GM12878 (cell line): ENCODE measurements around the gene GALNTL6. TPM values are rescaled to one million over a fixed set of nuclear protein-coding genes. Genes with fewer than 3 reads are reported as not detected.

Experiments
- ATAC-seq: fragments of 200-7000 bp; cut with Tn5 transposase; 3 replicates; pipeline ENCODE4 v1.9.1; 2020; ENCODE audit warnings: mild to moderate bottlenecking, moderate library complexity
- BruUV-seq: library from RNA; stranded (reverse); fragments of 400-500 nt; replicated peaks from 2 replicates; lab custom pipeline; 2021; lab: Mats Ljungman, UMichigan
- CTCF ChIA-PET: fragments of 300-600 bp; sonication (Branson Sonifier 250); formaldehyde crosslinking; extraction: SDS; loops from one replicate; lab custom pipeline; 2021; ENCODE audit warnings: inconsistent platforms; lab: Yijun Ruan, JAX
- POLR2A ChIA-PET: fragments of 350-600 bp; formaldehyde crosslinking; extraction: SDS; loops from one replicate; lab custom pipeline; 2021; ENCODE audit warnings: inconsistent platforms; lab: Charles Lee
- RAD21 ChIA-PET: fragments of 300-600 bp; sonication (Branson Sonifier 250); formaldehyde crosslinking; loops from one replicate; lab custom pipeline; 2023; ENCODE audit warnings: antibody characterized with exemption; ENCODE audit not compliant: unreplicated experiment; lab: Charles Lee
- SMC1A ChIA-PET: fragments of 300-600 bp; sonication (Branson Sonifier 250); formaldehyde crosslinking; loops from one replicate; lab custom pipeline; 2023; ENCODE audit not compliant: unreplicated experiment, uncharacterized antibody; lab: Charles Lee
- DNase-seq: peaks from one replicate; pipeline ENCODE4 v3.0.0-alpha.2; 2011; ENCODE audit warnings: low read depth, low spot score
- FAIRE-seq: peaks from 3 replicates; lab custom pipeline; 2011; peaks lifted over from hg19 to GRCh38; lab: Jason Lieb, UNC
- H2AFZ ChIP-seq: 2 replicates; pipeline ENCODE4 v1.6.0; 2011; ENCODE audit warnings: low read depth, low read length, control low read depth; ENCODE audit not compliant: control insufficient read depth
- H3K27ac ChIP-seq: 2 replicates; pipeline ENCODE4 v1.5.1; 2011; ENCODE audit warnings: control low read depth; ENCODE audit not compliant: control insufficient read depth, insufficient read depth
- H3K27me3 ChIP-seq, 2 experiments: replicated peaks in 1 of 2; 2 replicates each; pipeline versions ENCODE4 v1.6.0 to v1.6.1; 2011; ENCODE audit warnings: low read length in 1 of 2; ENCODE audit not compliant: control insufficient read depth in 2 of 2, insufficient read depth in 2 of 2
- H3K36me3 ChIP-seq, 2 experiments: 2 replicates each; pipeline ENCODE4 v1.5.1; 2011; ENCODE audit warnings: low read length in 1 of 2; ENCODE audit not compliant: control insufficient read depth in 2 of 2, insufficient read depth in 2 of 2
- H3K4me1 ChIP-seq: 2 replicates; pipeline ENCODE4 v1.6.1; 2011; ENCODE audit warnings: mild to moderate bottlenecking, low read length, moderate library complexity, mixed read lengths; ENCODE audit not compliant: control insufficient read depth, insufficient read depth
- H3K4me2 ChIP-seq: 2 replicates; pipeline ENCODE4 v1.6.0; 2011; ENCODE audit warnings: control low read depth; ENCODE audit not compliant: control insufficient read depth, insufficient read depth
- H3K4me3 ChIP-seq: fragments of 200-600 bp; sonication (generic); 2 replicates; pipeline ENCODE4 v1.5.1; 2016
- H3K79me2 ChIP-seq: 2 replicates; pipeline ENCODE4 v1.6.0; 2011; ENCODE audit warnings: low read length; ENCODE audit not compliant: control insufficient read depth, insufficient read depth
- H3K9ac ChIP-seq: 2 replicates; pipeline ENCODE4 v1.8.0; 2011; ENCODE audit warnings: low read length, control low read depth, mixed read lengths; ENCODE audit not compliant: control insufficient read depth, insufficient read depth
- H3K9me3 ChIP-seq: replicated peaks from 3 replicates; pipeline ENCODE4 v1.5.1; 2011; ENCODE audit warnings: mild to moderate bottlenecking, low read length; ENCODE audit not compliant: control insufficient read depth, insufficient read depth
- H4K20me1 ChIP-seq: 2 replicates; pipeline ENCODE4 v1.6.0; 2011; ENCODE audit not compliant: control insufficient read depth, insufficient read depth
- BCLAF1 ChIP-seq: fragments of 450-650 bp; IDR thresholded peaks from 2 replicates; pipeline ENCODE4 v1.6.1; 2017; ENCODE audit warnings: antibody characterized with exemption, mild to moderate bottlenecking, moderate library complexity
- BHLHE40 ChIP-seq, 2 experiments: fragments of 450-650 bp in 1 of 2; IDR thresholded peaks; 2 replicates each; pipeline ENCODE4 v1.6.1; 2011 to 2017; ENCODE audit warnings: low read depth in 2 of 2, borderline replicate concordance in 1 of 2, improper control_type of control experiment in 1 of 2, low read length in 1 of 2, mild to moderate bottlenecking in 1 of 2
- CEBPB ChIP-seq, 2 experiments: fragments of 150-350 bp in 1 of 2; IDR thresholded peaks; 2 replicates each; pipeline ENCODE4 v1.6.1; 2012 to 2014; ENCODE audit warnings: low read depth in 2 of 2, low read length in 2 of 2, borderline replicate concordance in 1 of 2, inconsistent platforms in 1 of 2
- CHD1 ChIP-seq: IDR thresholded peaks from 2 replicates; pipeline ENCODE4 v1.6.1; 2012; ENCODE audit warnings: low read depth, low read length, improper control_type of control experiment
- CHD4 ChIP-seq: fragments of 200-600 bp; sonication (generic); IDR thresholded peaks from 2 replicates; pipeline ENCODE4 v1.6.1; 2016; ENCODE audit warnings: mild to moderate bottlenecking
- EED ChIP-seq: sonication (generic); IDR thresholded peaks from 2 replicates; pipeline ENCODE4 v1.6.1; 2016; ENCODE audit warnings: antibody characterized with exemption, low read depth
- EZH2 ChIP-seq: IDR thresholded peaks from 2 replicates; pipeline ENCODE4 v1.6.1; 2012; ENCODE audit warnings: low read depth, mild to moderate bottlenecking, control low read depth, inconsistent platforms, low read length, borderline replicate concordance; ENCODE audit not compliant: control insufficient read depth
- HDAC6 ChIP-seq: fragments of 200-600 bp; sonication (generic); IDR thresholded peaks from one replicate; pipeline ENCODE4 v1.8.0; 2017; ENCODE audit warnings: antibody characterized with exemption; ENCODE audit not compliant: unreplicated experiment
- NR2C1 ChIP-seq: fragments of 450-650 bp; IDR thresholded peaks from 2 replicates; pipeline ENCODE4 v1.6.1; 2017; ENCODE audit warnings: antibody characterized with exemption, mild to moderate bottlenecking, moderate library complexity
- RAD51 ChIP-seq: fragments of 450-650 bp; IDR thresholded peaks from 2 replicates; pipeline ENCODE4 v1.6.1; 2016; ENCODE audit warnings: moderate library complexity, mild to moderate bottlenecking, inconsistent platforms
- RBBP5 ChIP-seq: fragments of 200-600 bp; sonication (generic); conservative IDR thresholded peaks from 2 replicates; pipeline ENCODE4 v1.6.1; 2016
- RELA ChIP-seq: fragments of 450-650 bp; IDR thresholded peaks from 2 replicates; pipeline ENCODE4 v1.8.0; 2014; ENCODE audit warnings: borderline replicate concordance; ENCODE audit not compliant: partially characterized antibody
- SMARCA5 ChIP-seq: fragments of 450-650 bp; IDR thresholded peaks from 2 replicates; pipeline ENCODE4 v1.6.1; 2017; ENCODE audit warnings: mild to moderate bottlenecking
- SUZ12 ChIP-seq: fragments of 200-600 bp; sonication (generic); IDR thresholded peaks from one replicate; pipeline ENCODE4 v1.6.1; 2018; ENCODE audit warnings: antibody characterized with exemption, mild to moderate bottlenecking; ENCODE audit not compliant: unreplicated experiment
- TCF7 ChIP-seq: IDR thresholded peaks from 2 replicates; pipeline ENCODE4 v1.6.1; 2014; ENCODE audit warnings: antibody characterized with exemption, borderline replicate concordance
- WRNIP1 ChIP-seq: IDR thresholded peaks from 2 replicates; pipeline ENCODE4 v1.6.1; 2011; ENCODE audit warnings: low read depth, low read length, improper control_type of control experiment, borderline replicate concordance
- ZBED1 ChIP-seq: IDR thresholded peaks from 2 replicates; pipeline ENCODE4 v1.6.1; 2016; ENCODE audit warnings: borderline replicate concordance
- ZBTB4 ChIP-seq: fragments of 450-650 bp; formaldehyde crosslinking; IDR thresholded peaks from 2 replicates; pipeline ENCODE4 v1.4.0; 2022; ENCODE audit warnings: mild to moderate bottlenecking, moderate library complexity
- ZZZ3 ChIP-seq: IDR thresholded peaks from 2 replicates; pipeline ENCODE4 v1.6.1; 2011; ENCODE audit warnings: low read depth; ENCODE audit not compliant: control insufficient read depth, insufficient read length
- WGBS: methylation state at CpG from one replicate; pipeline ENCODE4 v1.1.6; 2016; ENCODE audit warnings: low lambda C conversion rate; ENCODE audit not compliant: insufficient replicate concordance, insufficient coverage; ENCODE audit errors: missing lambda C conversion rate; 5-methylcytosine and 5-hydroxymethylcytosine counted together
- in situ Hi-C: fragments of 300-500 bp; cut with MboI; formaldehyde crosslinking; loops from 9 replicates; pipeline ENCODE4 v1.14.3; 2018; ENCODE audit warnings: mixed read lengths
- intact Hi-C: fragments of 100-400 bp; cut with micrococcal nuclease; formaldehyde crosslinking; loops from one replicate; pipeline ENCODE4 v1.14.2; 2022; ENCODE audit not compliant: unreplicated experiment
- polyA plus RNA-seq, 11 experiments: library from polyadenylated mRNA; depleted of rRNA in 4 of 11; unstranded in 6 of 11; stranded (reverse) in 5 of 11; fragments of >200 nt; fragmentation: Nextera tagmentation in 4 of 11; fragmentation: Illumina TruSeq in 1 of 11; extraction: Ambion mirVana in 4 of 11; extraction: Trizol in 1 of 11; gene quantifications; 1 replicate in 1 of 11; 2 replicates in 10 of 11; pipeline versions ENCODE4 v1.2.1 to v1.2.3, GENCODE V29; 2011 to 2016; ENCODE audit warnings: inconsistent platforms in 2 of 11, missing spikeins in 2 of 11, low read depth in 1 of 11
- total RNA-seq, 4 experiments: library from RNA; depleted of rRNA in 3 of 4; stranded (reverse); fragments of >200 nt in 3 of 4; fragmentation: Illumina TruSeq in 1 of 4; extraction: Trizol in 1 of 4; gene quantifications; 2 replicates each; pipeline versions ENCODE4 v1.2.1 to v1.2.3, GENCODE V29; 2013 to 2021
- TF ChIP-seq, protein P1 (sequence below): IDR thresholded peaks from 2 replicates; pipeline ENCODE4 v1.6.1; 2011; ENCODE audit warnings: low read depth, low read length, improper control_type of control experiment, borderline replicate concordance

GALNTL6 gene
- total and polyA plus RNA-seq, 10 of the 15 experiments (the other 5 are each of a cell fraction or from before 2014, with no cell fraction given), result 0.01 to 0.29 TPM; not detected in 8

DNA sequence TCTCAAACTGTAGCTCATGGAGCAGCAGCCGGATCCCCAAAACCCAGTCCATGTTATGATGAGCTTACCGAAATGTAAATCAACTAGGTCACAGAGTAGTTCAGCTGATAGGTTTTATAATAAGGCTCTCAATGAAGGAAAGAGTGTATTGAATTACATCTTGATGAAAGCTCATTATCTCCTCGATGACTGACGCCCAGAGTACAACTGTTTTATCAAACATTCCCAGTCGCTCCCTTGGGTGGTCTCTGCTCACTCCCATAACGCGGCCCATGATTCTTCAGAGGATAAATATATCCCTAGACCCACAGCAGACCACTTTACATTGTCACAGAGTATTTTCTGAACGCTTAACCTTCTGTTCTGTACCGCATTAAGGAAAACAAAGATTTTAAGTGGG lies 903.1 kb downstream of the GALNTL6 start:
- ChIA-PET RAD21 (no interaction called here), POLR2A (no interaction called here), CTCF (no interaction called here), SMC1A (no interaction called here)
- no peak for DNase-seq
- no peak overlapping the region for H3K27ac ChIP-seq
- H2AFZ ChIP-seq, result no peak overlapping the region
- no peaks in the 10 kb centered on the region for H3K9me3 ChIP-seq
- no peaks in the 10 kb centered on the region for H3K27me3 ChIP-seq
- no peak overlapping the region for H3K4me3 ChIP-seq
- H3K4me2 ChIP-seq, result no peak overlapping the region
- no peaks in the 10 kb centered on the region for H3K79me2 ChIP-seq
- intact Hi-C loops (no loop called here), in situ Hi-C loops (no loop called here)
- H3K9ac ChIP-seq, result no peak overlapping the region
- H4K20me1 ChIP-seq, result no peaks in the 10 kb centered on the region
- H3K4me1 ChIP-seq, result no peaks in the 10 kb centered on the region
- WGBS, result 15% methylated on average over 9 of the region's 9 CpGs
- no peak for ATAC-seq
- BruUV-seq, result no TSS peak
- no peaks in the 10 kb centered on the region for H3K36me3 ChIP-seq
- no peak for FAIRE-seq
- TF ChIP-seq EED, result no peak
- TF ChIP-seq, protein P1, sequence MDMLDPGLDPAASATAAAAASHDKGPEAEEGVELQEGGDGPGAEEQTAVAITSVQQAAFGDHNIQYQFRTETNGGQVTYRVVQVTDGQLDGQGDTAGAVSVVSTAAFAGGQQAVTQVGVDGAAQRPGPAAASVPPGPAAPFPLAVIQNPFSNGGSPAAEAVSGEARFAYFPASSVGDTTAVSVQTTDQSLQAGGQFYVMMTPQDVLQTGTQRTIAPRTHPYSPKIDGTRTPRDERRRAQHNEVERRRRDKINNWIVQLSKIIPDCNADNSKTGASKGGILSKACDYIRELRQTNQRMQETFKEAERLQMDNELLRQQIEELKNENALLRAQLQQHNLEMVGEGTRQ, result no peak
- TF ChIP-seq ZZZ3, result no peak
- no peak for TF ChIP-seq ZBTB4
- TF ChIP-seq CHD4, result no peak
- no peak for TF ChIP-seq ZBED1
- no peak for TF ChIP-seq HDAC6
- no peak for TF ChIP-seq CEBPB (IDR thresholded peaks at IDR 0.05; ENCODE audit: borderline replicate concordance in 1 of 2, low read depth in 2 of 2, low read length in 2 of 2)
- no peak for TF ChIP-seq RBBP5
- no peak for TF ChIP-seq BCLAF1
- no peak for TF ChIP-seq NR2C1
- TF ChIP-seq CHD1, result no peak
- TF ChIP-seq WRNIP1, result no peak
- TF ChIP-seq RAD51, result no peak
- no peak for TF ChIP-seq EZH2
- TF ChIP-seq SUZ12, result no peak
- no peak for TF ChIP-seq BHLHE40 (IDR thresholded peaks at IDR 0.05; ENCODE audit: borderline replicate concordance in 1 of 2, low read depth in 2 of 2, low read length in 1 of 2)
- no peak for TF ChIP-seq RELA
- TF ChIP-seq TCF7, result no peak
- TF ChIP-seq SMARCA5, result no peak
